ENCODE results near the gene COX19.
A peak's percentile ranks its signal among the peaks of the same experiment; 100 is the strongest.

COX19 gene

DNA sequence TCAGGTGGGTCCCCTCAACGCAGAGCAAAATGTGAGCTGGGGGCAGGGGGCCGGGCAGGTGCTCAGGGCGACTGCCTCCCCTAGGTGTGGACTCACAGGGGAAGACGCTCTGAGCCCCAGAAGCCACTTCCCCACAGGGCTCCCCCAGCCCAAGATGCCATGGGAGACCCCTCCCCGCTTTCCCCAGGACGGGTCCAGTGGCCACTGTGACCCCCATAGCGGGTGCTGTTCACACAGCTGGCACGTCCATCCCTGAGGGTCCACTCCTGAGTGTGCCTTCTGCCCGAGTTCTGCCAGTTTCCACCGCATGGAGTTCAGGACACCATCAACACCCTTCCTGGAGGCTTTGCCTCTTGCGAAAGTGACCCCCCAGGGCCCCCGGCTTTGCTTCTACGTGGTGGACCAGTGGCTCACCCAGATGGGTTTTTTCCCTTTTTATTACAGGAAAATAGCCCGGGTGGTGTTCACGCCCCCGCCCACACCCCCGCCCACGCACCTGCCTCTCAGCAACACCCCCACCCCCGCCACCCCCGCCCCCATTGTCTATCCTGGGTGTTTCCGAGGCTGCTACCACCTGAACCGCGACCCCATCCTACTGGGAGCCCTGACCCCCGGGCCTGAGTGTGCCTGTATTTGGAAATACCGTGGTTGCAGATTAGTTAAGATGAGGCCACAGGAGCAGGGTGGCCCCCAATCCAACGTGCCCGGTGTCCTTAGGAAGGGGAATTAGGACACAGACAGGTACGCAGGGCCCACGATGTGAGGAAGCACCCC lies 52.8 kb downstream of the COX19 start:
- peak; percentile 53 to 59 for DNase-seq

DNA sequence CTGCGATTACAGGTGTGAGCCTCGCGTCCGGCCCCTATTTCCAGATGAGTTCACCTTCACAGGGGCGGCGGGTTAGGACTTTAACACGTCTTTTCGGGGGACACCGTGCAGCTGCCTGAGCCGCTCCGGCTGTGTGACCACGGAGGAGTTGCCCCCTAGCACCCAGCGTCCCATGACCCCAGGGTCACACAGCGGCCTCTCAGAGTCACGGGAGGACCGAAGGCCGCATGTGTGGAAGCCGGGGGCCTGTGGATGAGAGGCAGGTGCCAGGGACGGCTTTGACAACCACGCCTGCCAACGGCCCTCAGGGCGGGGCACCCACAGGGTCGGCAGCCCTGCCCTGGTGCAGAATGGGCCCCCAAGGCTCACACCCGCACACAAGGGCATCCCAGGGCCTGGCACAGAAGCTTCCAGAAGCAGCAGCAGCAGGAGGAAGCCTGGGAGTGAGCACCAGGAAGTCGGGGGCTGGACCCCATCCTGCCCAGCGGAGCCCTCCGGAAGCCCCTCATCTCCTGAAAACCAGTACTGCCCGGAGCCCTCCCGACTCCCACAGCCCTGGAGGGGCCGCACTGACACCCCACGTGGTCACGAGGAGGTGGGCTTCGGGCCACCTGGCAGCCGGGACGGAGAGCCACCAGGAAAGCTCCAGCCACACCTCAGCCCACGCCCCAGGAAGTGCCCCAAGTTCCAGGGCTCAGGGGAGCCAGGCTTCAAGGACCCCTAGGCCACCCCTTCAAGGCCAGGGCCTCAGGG lies 53.6 kb downstream of the COX19 start:
- no peak for DNase-seq

DNA sequence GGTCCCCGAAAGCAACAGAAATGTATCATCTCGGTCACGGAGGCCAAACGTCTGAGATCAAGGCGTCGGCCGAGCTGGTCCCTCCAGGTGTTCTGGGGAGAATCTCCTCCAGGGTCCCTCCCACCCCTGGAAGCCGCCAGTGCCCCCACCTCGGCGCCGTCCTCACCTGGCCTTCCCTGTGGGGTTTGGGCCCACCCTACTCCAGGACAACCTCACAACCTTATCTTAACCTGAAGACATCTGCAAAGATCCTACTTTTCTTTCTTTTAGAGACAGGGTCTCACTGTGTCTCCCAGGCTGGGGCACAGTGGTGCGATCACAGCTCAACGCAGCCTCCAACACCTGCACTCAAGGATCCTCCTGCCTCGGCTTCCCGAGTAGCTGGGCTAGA lies 54.3 kb downstream of the COX19 start:
- no peak for DNase-seq

DNA sequence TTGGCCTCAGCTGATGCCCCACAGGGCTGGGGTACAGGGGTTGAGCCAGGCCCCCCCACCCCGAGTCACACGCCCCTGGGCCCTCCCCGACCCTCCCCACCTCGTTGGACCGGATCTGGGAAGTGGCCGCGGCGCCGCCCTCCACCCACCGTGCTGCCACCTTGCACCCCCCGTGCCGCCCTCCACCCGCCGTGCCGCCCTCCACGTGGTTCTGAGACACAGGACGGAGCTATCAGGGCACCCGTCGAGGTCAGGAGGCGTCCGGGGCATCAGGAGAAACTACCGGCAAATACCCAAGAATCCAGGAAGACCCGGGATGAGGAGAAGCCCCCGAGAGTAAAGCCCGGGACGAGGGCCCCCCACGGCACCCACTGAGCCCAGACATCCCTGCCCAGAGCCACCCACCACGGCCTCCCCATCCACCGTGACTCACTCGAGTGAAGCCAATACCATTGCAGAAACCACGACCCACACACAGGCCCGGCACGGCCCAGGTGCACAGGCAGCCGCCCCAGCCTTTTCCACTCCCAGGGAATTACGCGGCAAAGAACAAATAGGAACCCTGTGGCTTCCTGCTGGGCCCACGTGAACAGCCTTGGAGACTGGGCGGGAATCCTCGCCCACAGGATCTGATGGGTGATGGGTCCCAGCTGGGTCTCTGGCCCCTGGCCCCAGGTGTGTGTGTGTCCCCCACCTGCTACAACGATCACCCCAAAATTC lies 54.8 kb downstream of the COX19 start:
- DNase-seq, result no peak

DNA sequence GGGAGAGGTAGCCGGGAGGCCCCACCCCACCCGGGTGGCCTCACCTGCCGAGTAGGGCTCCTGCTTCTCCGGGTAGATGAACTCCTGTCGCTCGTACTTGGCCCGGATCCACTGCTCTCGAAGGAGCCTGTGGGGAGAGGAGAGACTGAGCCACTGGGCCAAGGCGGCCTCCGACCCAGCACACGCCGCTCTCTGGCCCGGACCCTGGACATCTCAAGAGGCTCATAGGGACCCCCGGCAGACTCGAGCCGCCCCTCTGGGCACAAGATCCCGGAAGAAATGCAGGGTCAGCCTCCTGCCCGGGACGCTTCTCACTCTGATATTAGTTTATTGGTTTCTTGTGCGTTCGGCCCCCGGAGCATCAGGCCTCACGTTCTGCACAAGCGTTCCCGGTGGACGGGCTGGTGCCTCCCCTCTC lies 55.4 kb downstream of the COX19 start:
- DNase-seq, result no peak

DNA sequence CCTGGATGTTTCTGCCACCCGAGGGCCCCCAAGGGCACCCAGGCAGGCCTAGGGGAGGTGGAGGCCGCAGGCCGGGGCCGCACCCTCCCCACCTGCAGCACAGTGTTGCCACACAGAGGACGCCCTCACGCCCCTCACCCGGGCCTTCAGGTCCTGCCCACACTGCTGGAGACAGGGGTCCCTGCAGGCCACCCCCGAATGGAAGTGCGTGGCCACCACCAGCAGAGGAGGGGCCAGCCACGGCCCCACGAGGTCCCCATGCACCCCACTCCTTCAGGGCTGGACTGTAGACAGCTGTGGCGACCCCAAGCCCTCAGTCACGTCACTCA lies 56.3 kb downstream of the COX19 start:
- DNase-seq, result no peak

DNA sequence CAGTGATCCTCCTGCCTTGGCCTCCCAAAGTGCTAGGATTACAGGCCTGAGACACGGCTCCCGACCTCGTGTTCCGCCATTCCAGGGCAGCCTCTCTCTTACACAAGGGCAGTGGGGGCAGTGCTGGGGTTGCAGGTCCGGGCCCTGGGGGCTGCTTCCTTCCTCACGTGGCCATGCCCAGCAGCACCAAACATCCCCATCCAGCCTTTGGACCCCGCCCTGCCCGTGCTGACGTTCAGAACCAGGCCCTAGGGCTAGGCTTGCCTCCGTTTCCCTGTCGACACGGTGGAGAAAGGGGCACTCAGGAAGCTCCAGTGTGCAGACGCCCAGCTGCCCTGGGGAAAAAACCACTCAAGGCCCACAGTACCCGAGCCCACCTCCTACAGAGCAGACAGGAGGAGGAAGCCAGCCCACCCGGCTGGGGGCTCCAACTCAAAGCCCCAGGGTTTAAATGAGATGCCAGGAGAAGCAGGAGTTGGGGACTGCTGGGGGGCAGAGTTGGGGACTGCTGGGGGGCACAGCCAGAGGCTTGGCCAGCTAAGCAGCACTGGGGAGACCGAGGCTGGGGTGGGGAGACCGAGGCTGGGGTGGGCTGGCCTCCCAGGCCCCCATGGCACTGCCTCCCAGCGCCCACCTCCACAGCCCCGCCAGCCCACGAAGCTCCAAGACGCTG lies 56.8 kb downstream of the COX19 start:
- DNase-seq, result peak in 1 of 2 donors; percentile 0

DNA sequence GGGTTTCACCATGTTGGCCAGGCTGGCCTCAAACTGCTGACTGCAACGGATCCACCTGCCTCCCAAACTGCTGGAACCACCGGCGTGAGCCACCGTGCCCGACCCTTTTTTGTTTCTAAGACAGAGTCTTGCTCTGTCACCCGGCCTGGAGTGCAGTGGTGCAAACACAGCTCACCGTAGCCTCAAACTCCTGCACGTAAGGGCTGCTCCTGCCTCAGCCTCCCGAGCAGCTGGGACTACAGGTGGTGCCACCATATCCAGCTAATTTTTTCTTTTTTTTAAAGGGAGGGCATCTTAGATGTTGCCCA lies 57.3 kb downstream of the COX19 start:
- no peak for DNase-seq

DNA sequence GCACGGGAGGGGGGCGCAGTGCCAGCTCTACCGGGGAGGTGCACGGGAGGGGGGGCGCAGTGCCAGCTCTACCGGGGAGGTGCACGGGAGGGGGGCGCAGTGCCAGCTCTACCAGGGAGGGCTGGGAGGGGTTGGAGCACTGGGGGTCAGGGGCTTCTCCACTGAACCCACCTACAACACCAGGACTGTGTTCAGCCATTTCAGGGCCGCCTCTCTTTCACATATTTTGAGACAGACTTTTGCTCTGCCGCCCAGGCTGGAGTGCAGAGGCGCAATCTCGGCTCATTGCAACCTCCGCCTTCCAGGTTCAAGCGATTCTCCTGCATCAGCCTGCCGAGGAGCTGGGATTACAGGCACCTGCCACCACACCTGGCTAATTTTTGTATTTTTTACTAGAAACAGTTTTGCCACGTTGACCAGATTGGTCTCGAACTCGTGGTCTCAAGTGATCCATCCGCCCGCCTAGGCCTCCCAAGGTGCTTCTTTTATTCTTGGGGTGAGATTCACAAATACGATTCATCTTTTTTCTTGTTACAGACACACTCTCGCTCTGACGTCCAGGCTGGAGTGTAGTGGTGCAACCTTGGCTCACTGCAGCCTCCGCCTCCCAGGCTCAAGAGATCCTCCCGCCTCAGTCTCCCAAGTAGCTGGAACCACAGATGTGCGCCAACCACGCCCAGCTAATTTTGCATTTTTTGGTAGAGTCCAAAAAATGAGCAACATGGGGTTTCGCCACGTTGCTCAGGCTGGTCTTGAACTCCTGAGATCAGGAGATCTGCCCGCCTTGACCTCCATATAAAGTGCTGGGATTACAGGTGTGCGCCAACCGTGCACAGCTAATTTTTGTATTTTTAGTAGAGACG lies 57.9 kb downstream of the COX19 start:
- DNase-seq, result no peak

DNA sequence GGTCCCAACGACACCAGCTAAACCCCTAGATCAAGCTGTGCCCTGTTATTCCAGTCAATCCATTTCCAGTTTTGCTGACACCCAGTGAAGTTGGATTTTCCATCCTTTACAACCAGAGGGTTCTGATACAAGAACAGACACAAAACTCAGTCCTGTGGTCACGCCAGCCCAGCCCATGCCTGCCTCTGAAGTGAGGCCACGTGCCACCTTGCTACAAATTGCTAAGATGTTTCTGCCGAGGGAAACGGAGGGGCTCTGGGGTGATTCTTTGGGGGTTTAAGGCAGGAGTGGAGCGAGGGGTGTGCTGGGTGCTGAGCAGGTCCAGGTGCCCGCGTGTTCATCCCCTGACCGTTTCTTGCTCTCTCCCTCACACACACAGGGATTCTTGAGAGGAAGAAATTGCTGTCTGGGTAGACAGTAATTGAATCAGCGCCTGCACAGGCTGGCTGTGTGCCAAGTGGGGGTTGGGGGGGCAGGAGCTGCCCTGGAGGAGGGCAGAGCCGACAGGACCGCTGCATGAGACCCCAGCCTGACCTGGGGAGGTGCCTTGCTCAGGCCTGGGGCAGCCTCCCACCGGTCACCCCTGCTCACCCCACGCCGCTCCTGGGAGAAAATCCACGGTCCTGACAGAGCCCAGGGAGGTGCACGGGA lies 58.9 kb downstream of the COX19 start:
- DNase-seq, result no peak

Data from CD4-positive, alpha-beta T cell treated with Interleukin-1 beta for 1 hour (primary cell).